GM19023 (cell line): ENCODE measurements around the gene AADACL4.

Experiments used
- ATAC-seq: cut with Tn5 transposase; IDR thresholded peaks from one replicate; pipeline ENCODE4 v1.9.1; 2021; ENCODE audit warnings: mild to moderate bottlenecking, moderate library complexity; ENCODE audit not compliant: unreplicated experiment

The AADACL4 gene

GRCh38 chr1:12610941-12611340 lies 32.9 kb upstream of the AADACL4 start:
- ATAC-seq, result no peak

GRCh38 chr1:12613180-12613579 lies 30.7 kb upstream of the AADACL4 start:
- ATAC-seq, result no peak

GRCh38 chr1:12614402-12615158 lies 29.3 kb upstream of the AADACL4 start:
- ATAC-seq, result no peak

- no peak for ATAC-seq
Observed at GRCh38 chr1:12615159-12615864, 28.6 kb upstream of the AADACL4 start.

- ATAC-seq, result no peak
Observed at GRCh38 chr1:12615865-12616708, 27.8 kb upstream of the AADACL4 start.

- no peak for ATAC-seq
Observed at GRCh38 chr1:12616709-12617373, 27.0 kb upstream of the AADACL4 start.

GRCh38 chr1:12617511-12617900 lies 26.4 kb upstream of the AADACL4 start:
- ATAC-seq, result no peak

GRCh38 chr1:12617901-12618660 lies 25.8 kb upstream of the AADACL4 start, which contains the start of gene DHRS3:
Gene DHRS3 (minus strand): TSS chr1:12618210. CDS start chr1:12617348, 862 bp downstream.
- no peak for ATAC-seq

- no peak for ATAC-seq
Observed at GRCh38 chr1:12618661-12618964, 25.3 kb upstream of the AADACL4 start.

- no peak for ATAC-seq
Observed at GRCh38 chr1:12618965-12619791, 24.7 kb upstream of the AADACL4 start.

GRCh38 chr1:12619792-12620487 lies 23.9 kb upstream of the AADACL4 start:
- ATAC-seq, result no peak

- no peak for ATAC-seq
Observed at GRCh38 chr1:12620488-12620865, 23.4 kb upstream of the AADACL4 start.

- no peak for ATAC-seq
Observed at GRCh38 chr1:12620931-12621330, 23.0 kb upstream of the AADACL4 start.

- ATAC-seq, result no peak
Observed at GRCh38 chr1:12621346-12622335, 22.2 kb upstream of the AADACL4 start.

GRCh38 chr1:12622506-12622905 lies 21.4 kb upstream of the AADACL4 start:
- ATAC-seq, result no peak

GRCh38 chr1:12625276-12625675 lies 18.6 kb upstream of the AADACL4 start:
- no peak for ATAC-seq

- no peak for ATAC-seq
Observed at GRCh38 chr1:12626888-12627287, 17.0 kb upstream of the AADACL4 start.

- no peak for ATAC-seq
Observed at GRCh38 chr1:12627296-12627695, 16.6 kb upstream of the AADACL4 start.
